Activated CD8-positive, alpha-beta memory T cell treated with anti-CD3 and anti-CD28 coated beads, Interleukin-2, amount 50 U/mL, for 48 hours (primary cell): ENCODE data around the gene ATOSB.
A peak's percentile ranks its signal among the peaks of the same experiment; 100 is the strongest.

Experiments
- DNase-seq: peaks from one replicate; pipeline ENCODE4 v3.0.0-alpha.2; 2020

ATOSB gene

GRCh38 chr9:35114113-35114839 lies 1.4 kb downstream of the ATOSB start:
- DNase-seq = peak; percentile 77

DNA sequence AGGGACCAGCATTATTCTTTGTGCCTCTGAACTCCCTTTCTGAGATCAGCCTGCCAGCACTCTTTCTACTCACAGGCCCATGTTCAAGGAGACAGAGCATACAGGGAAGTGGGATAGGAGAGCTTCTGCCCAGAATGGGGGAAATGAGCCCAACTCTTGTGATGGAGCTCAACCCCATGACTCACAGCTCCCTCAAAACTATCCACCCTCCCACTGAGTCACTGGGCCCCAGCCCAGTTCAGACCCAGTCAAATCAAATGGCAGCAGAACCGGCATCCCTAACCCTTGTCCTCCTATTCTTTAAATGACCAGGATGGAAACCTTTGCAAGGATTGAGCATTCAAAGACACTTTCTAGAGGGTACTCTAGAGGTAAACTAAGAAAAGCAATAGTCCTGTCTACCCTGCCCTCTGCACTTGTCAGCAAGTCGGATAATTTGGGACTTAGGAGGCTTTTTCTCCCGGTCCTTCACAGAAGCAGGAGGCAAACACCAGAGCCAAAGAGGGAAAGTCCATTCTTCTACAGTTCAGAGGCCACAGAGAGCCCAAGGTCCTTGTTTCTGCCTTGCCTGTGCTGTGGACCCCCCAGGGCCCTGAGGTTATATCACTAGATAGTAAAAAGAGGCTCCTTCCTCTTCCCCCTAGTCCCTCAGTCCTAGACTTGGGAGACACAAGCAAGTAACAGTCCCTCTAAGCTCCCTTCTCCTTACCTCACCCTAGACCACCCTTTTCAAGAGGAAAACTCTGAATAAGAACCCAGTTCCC lies 3.2 kb downstream of the ATOSB start:
- DNase-seq = no peak

GRCh38 chr9:35111001-35111933 lies 4.4 kb downstream of the ATOSB start:
- DNase-seq = peak; percentile 96

DNA sequence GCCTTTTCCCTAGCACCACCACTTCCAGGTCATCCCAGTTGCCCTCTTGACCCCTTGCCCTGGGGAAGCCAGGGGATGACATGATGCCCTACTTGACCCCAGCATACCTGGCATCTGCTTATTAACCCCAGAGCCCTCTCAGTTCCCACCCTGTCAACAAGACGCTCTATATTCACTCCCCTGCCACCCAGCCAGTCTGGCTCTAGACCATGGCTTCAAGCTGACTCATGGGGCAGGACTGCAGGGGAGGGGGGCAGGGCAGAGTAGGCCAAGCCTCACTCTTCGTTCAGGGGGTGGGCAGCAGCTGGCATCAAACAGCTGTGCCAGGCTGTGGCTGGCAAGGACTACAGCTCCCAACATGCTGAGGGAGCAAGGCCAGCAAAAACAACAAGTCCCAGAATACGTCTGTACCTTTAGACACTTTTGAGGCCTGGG lies 5.3 kb downstream of the ATOSB start:
- DNase-seq = no peak

- no peak for DNase-seq
Measured at GRCh38 chr9:35108946-35109575, 6.6 kb downstream of the ATOSB start.

DNA sequence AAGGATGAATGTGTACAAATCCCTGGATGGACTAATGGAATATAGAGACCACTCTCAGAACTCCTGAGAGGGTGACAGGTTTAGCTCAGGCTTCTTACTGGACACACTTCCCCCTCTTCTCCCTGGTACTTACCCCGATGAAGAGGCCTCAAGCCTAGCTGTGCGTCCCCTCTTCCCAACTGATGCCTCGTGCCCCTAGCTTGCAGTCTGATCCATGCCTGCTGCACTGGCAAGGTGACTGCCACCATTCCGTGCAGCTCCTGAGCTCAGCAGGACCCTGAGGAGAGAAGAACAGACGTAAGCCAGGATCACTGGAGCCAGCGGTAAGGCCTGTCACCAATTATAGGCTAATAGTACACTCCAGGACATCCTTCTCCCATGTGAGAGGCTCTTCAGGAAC lies 7.2 kb downstream of the ATOSB start:
- DNase-seq = no peak

GRCh38 chr9:35107297-35108290 lies 8.1 kb downstream of the ATOSB start:
- DNase-seq = no peak

DNA sequence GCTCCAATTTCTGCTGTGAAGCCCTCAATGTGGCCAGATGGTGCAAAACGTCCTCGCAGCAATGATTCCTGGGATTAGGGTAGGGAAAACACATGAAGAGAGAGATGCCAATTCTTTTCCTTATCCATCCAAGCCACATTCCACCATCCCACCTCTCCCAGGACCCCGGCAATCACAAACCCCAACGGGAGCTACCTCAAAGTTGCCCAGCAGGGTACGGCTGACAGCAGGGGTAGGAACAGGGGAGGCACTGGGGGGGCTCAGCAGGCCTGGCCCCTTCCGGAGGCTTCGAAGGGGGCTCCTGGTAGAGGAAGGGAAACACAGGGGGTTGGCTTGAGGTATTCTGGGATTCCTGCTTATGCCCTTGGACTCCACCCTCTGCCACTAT lies 9.3 kb downstream of the ATOSB start:
- DNase-seq = no peak

DNA sequence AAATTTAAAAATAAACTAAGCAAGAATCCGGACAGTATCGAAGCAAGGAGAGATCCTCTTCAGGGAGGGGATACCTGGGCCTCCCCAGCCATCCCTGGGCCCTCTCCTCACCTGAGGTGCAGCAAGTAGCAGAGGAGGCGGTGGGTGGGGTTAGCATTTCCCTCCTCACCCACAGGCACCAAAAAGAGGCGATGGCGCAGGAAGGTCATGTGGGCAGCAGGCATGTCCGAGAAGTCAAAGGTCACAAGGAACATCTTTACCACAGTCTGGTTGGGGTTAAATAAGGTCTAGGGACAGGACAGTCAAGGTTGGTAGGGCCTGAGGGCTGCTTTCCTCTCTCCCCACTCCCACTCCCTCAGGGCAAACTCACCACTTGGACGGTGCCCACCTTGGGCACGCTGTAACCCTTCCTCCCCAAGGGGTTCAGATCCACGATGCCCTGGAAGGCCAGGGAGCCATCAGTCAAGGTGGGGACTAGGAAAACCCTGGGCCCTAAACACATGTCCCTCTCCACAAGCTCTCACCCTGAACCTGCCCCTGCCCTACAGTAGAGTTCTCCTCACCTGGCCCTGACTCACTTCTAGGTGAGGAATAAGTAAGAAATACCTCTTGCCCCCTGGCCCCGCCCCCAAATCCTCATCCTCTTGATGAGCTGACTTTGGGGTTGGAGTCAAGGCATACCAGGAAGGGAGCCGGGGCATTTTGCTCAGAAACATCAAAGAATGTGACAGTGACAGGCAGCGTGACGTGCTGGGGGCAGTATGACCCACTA lies 9.9 kb downstream of the ATOSB start:
- DNase-seq = no peak

DNA sequence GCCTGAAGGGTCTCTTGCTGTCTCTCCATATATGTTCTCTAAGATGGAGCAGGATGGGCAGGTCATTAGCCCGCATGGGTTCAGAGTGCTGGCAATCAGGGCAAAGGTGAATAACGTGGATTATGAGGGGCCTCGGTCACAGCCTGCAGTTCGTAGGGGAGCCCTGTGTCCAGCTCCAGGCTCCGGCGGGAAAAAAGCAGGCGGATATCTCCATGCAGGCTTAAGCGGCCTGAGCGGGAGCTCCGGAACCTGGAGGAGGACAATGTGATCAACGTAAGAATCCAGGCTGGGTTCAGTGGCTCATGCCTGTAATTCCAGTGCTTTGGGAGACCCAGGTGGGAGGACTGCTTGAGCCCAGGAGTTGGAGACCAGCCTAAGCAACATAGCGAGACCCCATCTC lies 10.5 kb downstream of the ATOSB start:
- DNase-seq = no peak

DNA sequence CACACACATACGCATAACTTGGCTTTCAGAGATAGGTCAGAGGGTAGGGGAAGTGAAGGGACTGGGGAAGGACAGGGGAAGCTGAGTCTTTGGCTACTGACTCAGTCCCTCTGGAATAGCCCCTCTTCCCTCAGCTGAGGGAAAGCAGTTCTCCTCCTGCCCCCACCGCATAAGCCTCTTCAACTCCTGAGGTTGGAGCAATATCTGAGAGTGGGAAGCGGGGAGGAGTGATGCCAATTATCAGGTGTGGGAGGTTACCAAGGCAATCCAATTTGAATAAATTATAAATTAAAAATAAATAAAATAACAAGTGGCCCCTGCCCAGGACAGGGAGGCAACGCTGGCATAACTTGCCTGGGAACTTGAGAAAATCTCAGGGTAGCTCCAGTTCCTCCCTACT lies 11.1 kb downstream of the ATOSB start:
- DNase-seq = no peak

DNA sequence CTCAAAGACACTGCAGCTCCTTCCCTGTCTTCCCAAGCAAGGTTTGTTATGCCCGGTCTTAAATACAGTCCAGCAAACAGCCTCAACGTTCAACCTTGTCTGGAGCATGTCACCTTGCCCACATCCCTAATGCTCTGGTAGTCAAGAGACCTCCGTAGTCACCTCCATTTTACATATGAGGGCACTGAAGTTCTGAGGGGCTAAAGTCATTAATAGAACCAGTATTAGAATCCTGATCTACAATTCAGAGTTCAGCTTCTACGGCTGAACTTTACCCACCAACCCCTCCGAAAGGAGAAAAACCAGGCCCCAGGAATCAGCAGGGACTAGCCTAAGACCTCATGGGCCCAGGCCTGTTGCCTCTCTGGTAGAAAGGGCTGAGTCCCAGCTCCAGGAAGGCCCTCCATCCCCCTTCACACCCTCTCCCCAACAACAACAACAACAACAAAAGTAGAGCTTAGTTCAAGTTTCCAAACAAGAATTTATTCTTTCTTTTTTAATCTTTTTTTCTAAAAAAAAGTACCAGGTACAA lies 11.9 kb downstream of the ATOSB start:
- no peak for DNase-seq

DNA sequence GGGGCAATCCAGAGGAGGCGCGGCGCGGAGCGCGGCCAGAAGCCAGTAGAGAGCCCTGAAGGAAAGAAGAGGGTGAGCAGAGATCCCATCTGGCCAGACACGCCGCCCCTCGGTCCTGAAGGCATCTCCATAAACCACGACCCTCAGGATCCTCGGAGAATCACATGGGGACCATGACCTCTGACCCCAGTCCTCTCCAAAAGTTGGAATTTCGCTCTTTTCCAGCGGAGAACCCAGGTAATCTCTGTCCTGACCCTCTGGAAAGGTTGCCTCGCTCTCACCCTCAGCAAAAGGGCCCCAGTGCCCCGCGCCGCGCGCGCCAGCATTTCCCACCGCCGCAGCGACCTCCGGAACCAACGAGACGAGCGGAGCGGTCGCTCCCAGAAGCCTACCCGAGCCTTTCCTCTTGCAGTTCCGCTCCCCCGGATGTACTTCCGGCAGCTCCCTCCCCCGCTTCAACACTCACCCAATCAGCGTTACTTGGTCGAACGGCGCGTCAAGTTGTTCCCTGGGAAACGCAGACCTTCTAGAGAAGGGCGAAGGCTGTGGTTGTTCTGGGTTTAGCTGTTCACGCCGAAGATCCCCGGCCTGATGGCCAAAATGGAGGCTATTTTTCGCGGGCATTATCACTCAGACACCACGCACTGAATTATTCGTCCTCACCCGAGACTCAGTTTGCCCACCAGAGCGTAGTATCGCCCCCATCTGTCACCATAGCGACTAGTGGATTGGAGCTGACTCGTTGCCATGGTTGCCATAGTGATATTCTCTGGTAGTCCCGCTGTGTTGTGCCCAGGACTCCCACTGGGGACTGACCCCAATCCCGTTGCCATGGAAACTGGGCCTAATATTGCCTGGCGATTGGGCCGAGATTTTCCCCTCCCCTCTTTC lies 12.6 kb downstream of the ATOSB start, which contains the start of gene STOML2:
Gene STOML2 (minus strand): TSS at position 363 of the 891 bp plus-strand sequence. CDS start 37 bp downstream, at position 326.
- DNase-seq = peak; percentile 90

DNA sequence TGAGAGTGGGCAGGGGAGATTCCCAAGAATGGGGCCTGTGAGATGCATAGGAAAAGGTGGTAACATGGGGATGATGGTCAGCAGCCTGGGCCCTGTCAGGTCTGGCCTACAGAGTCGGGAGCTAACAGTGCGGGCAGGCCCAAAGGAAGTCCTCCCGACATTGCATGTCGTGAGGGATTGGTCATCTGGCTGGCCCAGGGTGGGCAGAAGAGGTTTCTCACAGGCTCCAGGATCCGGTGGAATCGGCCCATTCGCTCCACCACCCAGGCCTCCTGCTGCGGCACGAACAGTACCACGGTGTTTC lies 13.2 kb downstream of the ATOSB start:
- DNase-seq = no peak

DNA sequence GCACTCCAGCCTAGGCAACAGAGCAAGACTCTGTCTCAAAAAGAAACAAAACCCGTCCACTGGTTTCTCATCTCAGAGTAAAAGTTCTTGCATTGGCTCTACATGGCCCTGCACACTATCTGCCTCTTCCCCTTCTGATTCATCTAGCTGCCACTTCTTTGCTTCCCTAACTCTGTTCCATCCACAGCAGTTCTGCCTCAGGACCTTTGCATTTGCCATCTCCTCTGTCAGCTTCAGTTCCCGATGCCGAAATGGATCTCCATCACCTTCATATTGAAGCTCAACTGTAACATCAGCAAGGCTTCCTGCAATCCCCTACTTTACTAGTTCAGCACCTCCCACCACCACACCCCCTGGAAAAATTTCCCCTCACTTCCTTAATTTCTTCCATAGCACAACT lies 18.1 kb downstream of the ATOSB start:
- no peak for DNase-seq

GRCh38 chr9:35096035-35096849 lies 19.4 kb downstream of the ATOSB start, which contains the start of gene PIGO:
Gene PIGO, minus strand, starts transcription at chr9:35096591. Its CDS starts 1,026 bp downstream, at chr9:35095565.
- peak; percentile 95 for DNase-seq

DNA sequence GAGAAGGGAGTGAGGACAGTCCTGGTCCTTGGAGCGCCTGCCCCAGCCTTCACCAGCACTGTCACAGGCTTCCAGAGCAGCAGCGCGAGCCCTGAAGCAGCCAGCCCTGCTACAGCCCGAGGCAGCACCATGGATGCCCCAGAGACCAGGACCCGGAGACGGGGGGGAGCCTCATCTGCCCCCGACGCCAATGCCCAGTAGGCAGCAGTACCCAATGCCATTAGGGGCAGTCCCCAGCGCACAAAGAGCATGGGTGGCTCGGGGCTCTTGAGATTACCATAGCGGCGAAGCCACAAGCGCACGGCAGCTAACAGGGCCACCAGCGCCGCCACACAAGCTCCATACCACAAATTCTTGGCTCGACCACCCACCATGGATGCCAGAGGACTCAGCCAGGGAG lies 24.1 kb downstream of the ATOSB start:
- DNase-seq = no peak

DNA sequence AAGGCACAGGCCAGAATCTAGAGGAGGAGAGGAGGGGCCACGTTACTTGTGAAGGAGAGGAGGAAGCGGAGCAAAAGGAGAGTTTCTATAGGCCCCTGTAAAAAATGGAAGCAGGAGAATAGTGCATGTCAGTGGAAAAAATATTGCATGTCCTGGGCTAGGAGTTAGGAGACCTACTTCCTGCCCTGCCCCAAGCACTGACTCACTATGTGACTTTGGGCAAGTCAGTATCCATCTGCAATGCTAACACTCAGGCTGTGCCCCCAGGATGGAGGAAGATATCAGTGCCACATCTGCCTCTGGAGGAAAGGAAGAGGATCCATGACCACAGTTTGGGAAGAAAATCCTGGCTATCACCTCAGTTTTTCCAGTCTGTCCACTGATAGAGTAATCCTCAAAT lies 26.2 kb downstream of the ATOSB start:
- no peak for DNase-seq
